Measurements from ENCODE around the gene LRRFIP2. TPM values are rescaled to one million over a fixed set of nuclear protein-coding genes. Genes with fewer than 3 reads are reported as not detected.

LRRFIP2 gene
- total RNA-seq, 1 experiment from 2014 or later, result 40.2 TPM

DNA sequence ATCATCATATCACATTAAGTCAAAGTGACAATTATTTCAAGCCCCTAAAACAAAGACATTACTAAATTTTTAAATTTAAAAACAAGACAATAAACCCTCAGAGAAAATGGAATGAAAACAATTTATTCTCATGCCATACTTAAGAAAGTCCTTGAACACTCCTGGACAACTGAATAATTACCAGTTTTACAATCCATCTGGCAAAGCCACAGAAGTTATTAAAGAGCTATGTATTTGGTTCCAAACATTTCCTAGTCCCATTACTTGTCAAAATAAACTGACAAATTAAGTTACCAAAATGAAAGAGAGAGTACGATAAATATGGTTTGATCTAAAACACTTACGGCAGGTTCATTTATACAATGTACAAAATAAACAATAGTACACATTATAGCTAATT, 63.2 kb downstream of the LRRFIP2 start:
- ChIA-PET CTCF (no interaction called here), POLR2A (ENCODE audit: unreplicated experiment) (no interaction called here)
- no peaks in the 10 kb centered on the region for H3K9me3 ChIP-seq (ENCODE audit: insufficient read depth, low read depth)
- H3K79me2 ChIP-seq (ENCODE audit: low read depth), result no peaks in the 10 kb centered on the region
- H3K9me2 ChIP-seq (ENCODE audit: insufficient read depth), result no peaks in the 10 kb centered on the region
- TF ChIP-seq, protein P1, sequence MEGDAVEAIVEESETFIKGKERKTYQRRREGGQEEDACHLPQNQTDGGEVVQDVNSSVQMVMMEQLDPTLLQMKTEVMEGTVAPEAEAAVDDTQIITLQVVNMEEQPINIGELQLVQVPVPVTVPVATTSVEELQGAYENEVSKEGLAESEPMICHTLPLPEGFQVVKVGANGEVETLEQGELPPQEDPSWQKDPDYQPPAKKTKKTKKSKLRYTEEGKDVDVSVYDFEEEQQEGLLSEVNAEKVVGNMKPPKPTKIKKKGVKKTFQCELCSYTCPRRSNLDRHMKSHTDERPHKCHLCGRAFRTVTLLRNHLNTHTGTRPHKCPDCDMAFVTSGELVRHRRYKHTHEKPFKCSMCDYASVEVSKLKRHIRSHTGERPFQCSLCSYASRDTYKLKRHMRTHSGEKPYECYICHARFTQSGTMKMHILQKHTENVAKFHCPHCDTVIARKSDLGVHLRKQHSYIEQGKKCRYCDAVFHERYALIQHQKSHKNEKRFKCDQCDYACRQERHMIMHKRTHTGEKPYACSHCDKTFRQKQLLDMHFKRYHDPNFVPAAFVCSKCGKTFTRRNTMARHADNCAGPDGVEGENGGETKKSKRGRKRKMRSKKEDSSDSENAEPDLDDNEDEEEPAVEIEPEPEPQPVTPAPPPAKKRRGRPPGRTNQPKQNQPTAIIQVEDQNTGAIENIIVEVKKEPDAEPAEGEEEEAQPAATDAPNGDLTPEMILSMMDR (conservative IDR thresholded peaks at IDR 0.05), result no peak
- TF ChIP-seq EZH2 (IDR thresholded peaks at IDR 0.05; ENCODE audit: low read depth), result no peak
- H2AFZ ChIP-seq, result no peak overlapping the region
- no peak overlapping the region for H3K4me2 ChIP-seq
- no peak for DNase-seq
- H3K4me3 ChIP-seq, result no peak overlapping the region
- H3K36me3 ChIP-seq (ENCODE audit: low read depth), result no peaks in the 10 kb centered on the region
- H3F3A ChIP-seq (ENCODE audit: insufficient read depth, low read depth), result no peaks in the 10 kb centered on the region
- BruUV-seq (replicated peaks), result no TSS peak
- H3K27ac ChIP-seq, result no peak overlapping the region
- intact Hi-C loops (cut with micrococcal nuclease; ENCODE audit: unreplicated experiment), result no loop called here
- no peaks in the 10 kb centered on the region for H3K27me3 ChIP-seq (ENCODE audit: insufficient read depth, low read depth)
- 0 out of 2 replicates have a peak, but pooled peaks cover 7% of the 10 kb centered on the region for H3K4me1 ChIP-seq (replicated peaks; ENCODE audit: insufficient read depth)
- no peaks in the 10 kb centered on the region for H4K20me1 ChIP-seq (ENCODE audit: insufficient read depth)

GRCh38 chr3:37107846-37108245, 66.5 kb downstream of the LRRFIP2 start:
- TF ChIP-seq, protein P1 (conservative IDR thresholded peaks at IDR 0.05), result no peak
- TF ChIP-seq EZH2 (IDR thresholded peaks at IDR 0.05; ENCODE audit: low read depth), result no peak
- POLR2A ChIA-PET (ENCODE audit: unreplicated experiment), result interaction anchor here (0.6 kb wide), 1 partner anchor 148 kb away, joined by 9 read pairs; no protein-coding TSS in a partner anchor
- CTCF ChIA-PET, result no interaction called here
- Histone ChIP-seq H3K36me3 (ENCODE audit: low read depth) (no peaks in the 10 kb centered on the region), H2AFZ (no peak overlapping the region), H3K4me1 (replicated peaks; ENCODE audit: insufficient read depth) (no peaks in the 10 kb centered on the region), H3K4me3 (no peak overlapping the region), H4K20me1 (ENCODE audit: insufficient read depth) (no peaks in the 10 kb centered on the region), H3K9me2 (ENCODE audit: insufficient read depth) (no peaks in the 10 kb centered on the region), H3K9me3 (ENCODE audit: insufficient read depth, low read depth) (no peaks in the 10 kb centered on the region), H3K4me2 (no peak overlapping the region), H3F3A (ENCODE audit: insufficient read depth, low read depth) (no peaks in the 10 kb centered on the region), H3K27me3 (ENCODE audit: insufficient read depth, low read depth) (no peaks in the 10 kb centered on the region), H3K27ac (no peak overlapping the region), H3K79me2 (ENCODE audit: low read depth) (no peaks in the 10 kb centered on the region)
- BruUV-seq (replicated peaks), result no TSS peak
- DNase-seq, result no peak
- intact Hi-C loops (cut with micrococcal nuclease; ENCODE audit: unreplicated experiment), result no loop called here

GRCh38 chr3:37103103-37103808, 71.1 kb downstream of the LRRFIP2 start:
- H4K20me1 ChIP-seq (ENCODE audit: insufficient read depth), result no peaks in the 10 kb centered on the region
- intact Hi-C loops (cut with micrococcal nuclease; ENCODE audit: unreplicated experiment), result no loop called here
- H3K4me2 ChIP-seq, result no peak overlapping the region
- H3K27ac ChIP-seq, result no peak overlapping the region
- H3K36me3 ChIP-seq (ENCODE audit: low read depth), result no peaks in the 10 kb centered on the region
- no peak overlapping the region for H3K4me3 ChIP-seq
- ChIA-PET POLR2A (ENCODE audit: unreplicated experiment) (no interaction called here), CTCF (no interaction called here)
- H3K27me3 ChIP-seq (ENCODE audit: insufficient read depth, low read depth), result no peaks in the 10 kb centered on the region
- BruUV-seq (replicated peaks), result no TSS peak
- no peaks in the 10 kb centered on the region for H3F3A ChIP-seq (ENCODE audit: insufficient read depth, low read depth)
- no peaks in the 10 kb centered on the region for H3K4me1 ChIP-seq (replicated peaks; ENCODE audit: insufficient read depth)
- no peaks in the 10 kb centered on the region for H3K9me2 ChIP-seq (ENCODE audit: insufficient read depth)
- TF ChIP-seq EZH2 (IDR thresholded peaks at IDR 0.05; ENCODE audit: low read depth), result no peak
- TF ChIP-seq, protein P1 (conservative IDR thresholded peaks at IDR 0.05), result no peak
- H2AFZ ChIP-seq, result no peak overlapping the region
- no peaks in the 10 kb centered on the region for H3K9me3 ChIP-seq (ENCODE audit: insufficient read depth, low read depth)
- DNase-seq, result no peak
- H3K79me2 ChIP-seq (ENCODE audit: low read depth), result no peaks in the 10 kb centered on the region

Data from PC-9 (cell line).